GM21526 (cell line): Measurements from ENCODE around the gene CLEC18A.

Experiments used
- ATAC-seq: cut with Tn5 transposase; IDR thresholded peaks from one replicate; pipeline ENCODE4 v1.9.1; 2021; ENCODE audit warnings: moderate library complexity; ENCODE audit not compliant: unreplicated experiment, low FRiP score

Gene CLEC18A

GRCh38 chr16:69929480-69929879 lies 21.7 kb upstream of the CLEC18A start:
- no peak for ATAC-seq

- peak; percentile 68 for ATAC-seq
Measured at GRCh38 chr16:69930117-69930776, 20.9 kb upstream of the CLEC18A start.

- ATAC-seq: no peak
Measured at GRCh38 chr16:69931631-69932030, 19.5 kb upstream of the CLEC18A start.

GRCh38 chr16:69932228-69932627 lies 18.9 kb upstream of the CLEC18A start:
- ATAC-seq: no peak

GRCh38 chr16:69932691-69933392 lies 18.3 kb upstream of the CLEC18A start:
- no peak for ATAC-seq

GRCh38 chr16:69934044-69934443 lies 17.1 kb upstream of the CLEC18A start:
- no peak for ATAC-seq

GRCh38 chr16:69934751-69935150 lies 16.4 kb upstream of the CLEC18A start:
- ATAC-seq: no peak

- ATAC-seq: no peak
Measured at GRCh38 chr16:69935278-69935711, 15.8 kb upstream of the CLEC18A start.

GRCh38 chr16:69935740-69936139 lies 15.4 kb upstream of the CLEC18A start:
- ATAC-seq: no peak

GRCh38 chr16:69936252-69936651 lies 14.9 kb upstream of the CLEC18A start:
- no peak for ATAC-seq

GRCh38 chr16:69936751-69937211 lies 14.4 kb upstream of the CLEC18A start:
- ATAC-seq: no peak

- ATAC-seq: no peak
Measured at GRCh38 chr16:69937465-69937951, 13.6 kb upstream of the CLEC18A start.

- no peak for ATAC-seq
Measured at GRCh38 chr16:69938981-69939820, 11.9 kb upstream of the CLEC18A start.

GRCh38 chr16:69939821-69940585 lies 11.1 kb upstream of the CLEC18A start:
- ATAC-seq: no peak

- no peak for ATAC-seq
Measured at GRCh38 chr16:69940676-69941075, 10.5 kb upstream of the CLEC18A start.

- ATAC-seq: no peak
Measured at GRCh38 chr16:69941251-69942098, 9.7 kb upstream of the CLEC18A start.

GRCh38 chr16:69942099-69942491 lies 9.0 kb upstream of the CLEC18A start:
- no peak for ATAC-seq

- no peak for ATAC-seq
Measured at GRCh38 chr16:69942627-69943170, 8.4 kb upstream of the CLEC18A start.
